Upper lobe of left lung (tissue), 4 donors: ENCODE data around the gene CREBRF.

ENCODE experiments used
- POLR2A ChIP-seq, 4 donors: fragments of 450-650 bp; IDR thresholded peaks; one replicate each; pipeline ENCODE4 v1.5.1; 2016 to 2017; ENCODE audit warnings: antibody characterized with exemption in 4 of 4, mild to moderate bottlenecking in 2 of 4
- POLR2AphosphoS5 ChIP-seq, 2 donors: sonication (generic); formaldehyde crosslinking; IDR thresholded peaks; one replicate each; pipeline ENCODE4 v1.5.1; 2017; ENCODE audit warnings: antibody characterized with exemption in 2 of 2
- TF ChIP-seq, protein P1 (sequence below), 6 experiments: fragments of 450-650 bp in 4 of 6; fragments of 200-600 bp in 2 of 6; sonication (generic) in 2 of 6; IDR thresholded peaks; one replicate each; pipeline ENCODE4 v1.5.1; 2016 to 2019; ENCODE audit warnings: antibody characterized with exemption in 6 of 6

DNA sequence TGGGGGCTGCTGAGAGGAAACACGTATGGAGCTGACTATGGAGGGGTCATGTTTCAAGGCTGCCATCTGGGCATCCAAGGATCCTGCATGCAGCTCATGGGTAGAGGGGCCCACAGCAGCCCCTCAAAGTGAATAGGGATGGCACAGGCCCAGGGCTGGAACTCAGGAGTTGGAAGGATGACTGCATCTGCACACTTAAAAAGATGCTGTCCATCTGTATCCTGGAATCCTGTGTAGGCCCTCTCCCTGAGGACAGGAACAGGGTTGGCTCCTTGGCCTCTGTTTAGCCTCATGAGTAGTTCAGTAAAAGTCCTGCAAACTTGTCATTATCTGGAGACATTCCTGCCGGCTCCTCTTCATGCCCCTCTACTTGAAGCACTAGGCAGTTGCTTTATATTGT, 92.2 kb downstream of the CREBRF start:
- TF ChIP-seq, protein P1, sequence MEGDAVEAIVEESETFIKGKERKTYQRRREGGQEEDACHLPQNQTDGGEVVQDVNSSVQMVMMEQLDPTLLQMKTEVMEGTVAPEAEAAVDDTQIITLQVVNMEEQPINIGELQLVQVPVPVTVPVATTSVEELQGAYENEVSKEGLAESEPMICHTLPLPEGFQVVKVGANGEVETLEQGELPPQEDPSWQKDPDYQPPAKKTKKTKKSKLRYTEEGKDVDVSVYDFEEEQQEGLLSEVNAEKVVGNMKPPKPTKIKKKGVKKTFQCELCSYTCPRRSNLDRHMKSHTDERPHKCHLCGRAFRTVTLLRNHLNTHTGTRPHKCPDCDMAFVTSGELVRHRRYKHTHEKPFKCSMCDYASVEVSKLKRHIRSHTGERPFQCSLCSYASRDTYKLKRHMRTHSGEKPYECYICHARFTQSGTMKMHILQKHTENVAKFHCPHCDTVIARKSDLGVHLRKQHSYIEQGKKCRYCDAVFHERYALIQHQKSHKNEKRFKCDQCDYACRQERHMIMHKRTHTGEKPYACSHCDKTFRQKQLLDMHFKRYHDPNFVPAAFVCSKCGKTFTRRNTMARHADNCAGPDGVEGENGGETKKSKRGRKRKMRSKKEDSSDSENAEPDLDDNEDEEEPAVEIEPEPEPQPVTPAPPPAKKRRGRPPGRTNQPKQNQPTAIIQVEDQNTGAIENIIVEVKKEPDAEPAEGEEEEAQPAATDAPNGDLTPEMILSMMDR (IDR thresholded peaks at IDR 0.05), result no peak
- TF ChIP-seq POLR2A (IDR thresholded peaks at IDR 0.05), result no peak
- no peak for TF ChIP-seq POLR2AphosphoS5 (IDR thresholded peaks at IDR 0.05)
